ENCODE measurements around the gene GBA2.

GBA2 gene

DNA sequence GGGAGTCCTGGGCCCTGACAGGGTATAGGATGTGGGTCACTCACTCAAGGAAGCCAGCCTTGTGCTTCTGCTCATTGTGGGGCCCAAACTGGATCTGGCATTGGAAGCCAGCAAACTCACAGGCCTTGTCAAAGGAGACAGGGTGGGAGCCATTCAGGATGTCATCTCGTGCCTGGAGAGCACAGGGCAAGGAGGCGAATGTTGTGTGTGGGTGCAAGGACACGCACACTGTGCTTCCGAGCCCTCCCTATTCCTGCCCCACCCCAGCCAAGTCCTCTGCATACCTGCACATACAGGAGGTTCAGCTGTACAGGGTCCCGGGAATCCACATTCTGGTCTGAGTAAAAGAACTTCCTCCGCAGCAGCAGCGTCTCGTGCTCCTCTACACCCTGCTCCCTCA is 25.1 kb downstream of the GBA2 start:
- H3K9me3 ChIP-seq (ENCODE audit: control insufficient read depth in 5 of 5, low read length in 5 of 5) = no peaks in the 10 kb centered on the region
- no peak overlapping the region for H3K27ac ChIP-seq (ENCODE audit: low read depth, low read length)
- H3K9ac ChIP-seq (ENCODE audit: low read length in 5 of 5) = no peak overlapping the region
- peaks cover 15 to 38% (median 36%) of the 10 kb centered on the region in 5 donors for H3K4me1 ChIP-seq (ENCODE audit: control insufficient read depth in 5 of 5, insufficient read depth in 5 of 5, low read length in 5 of 5)
- H3K27me3 ChIP-seq (ENCODE audit: control insufficient read depth in 5 of 5, insufficient read depth in 4 of 5, low read length in 5 of 5) = no peaks in the 10 kb centered on the region
- peaks cover 24 to 73% (median 68%) of the 10 kb centered on the region in 5 donors for H3K36me3 ChIP-seq (ENCODE audit: control insufficient read depth in 5 of 5, insufficient read depth in 5 of 5, low read length in 5 of 5)
- no peak overlapping the region for H3K4me3 ChIP-seq (ENCODE audit: low read depth in 1 of 5, low read length in 5 of 5)

DNA sequence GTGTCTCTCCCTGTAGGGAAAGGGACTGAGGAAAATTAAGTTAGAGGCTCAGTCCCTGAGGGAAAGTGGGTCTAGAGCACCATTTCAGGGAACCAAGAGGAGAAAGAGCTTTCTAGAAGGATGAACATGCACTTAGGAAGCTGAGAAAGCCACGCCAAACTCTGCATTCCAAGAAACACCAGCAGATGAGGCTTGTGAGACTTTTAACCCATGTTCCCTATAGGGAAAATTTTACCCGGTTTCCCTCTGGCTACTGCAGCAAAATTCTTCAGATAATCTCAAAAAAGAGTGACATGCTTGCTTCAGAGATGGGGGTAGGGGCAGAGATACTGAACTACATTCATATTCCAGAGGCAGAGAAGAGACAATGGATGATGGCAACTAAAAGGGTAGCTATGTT is 25.6 kb downstream of the GBA2 start:
- no peak overlapping the region for H3K4me3 ChIP-seq (ENCODE audit: low read depth in 1 of 5, low read length in 5 of 5)
- peaks cover 12 to 33% (median 31%) of the 10 kb centered on the region in 5 donors for H3K4me1 ChIP-seq (ENCODE audit: control insufficient read depth in 5 of 5, insufficient read depth in 5 of 5, low read length in 5 of 5)
- no peaks in the 10 kb centered on the region for H3K9me3 ChIP-seq (ENCODE audit: control insufficient read depth in 5 of 5, low read length in 5 of 5)
- H3K27me3 ChIP-seq (ENCODE audit: control insufficient read depth in 5 of 5, insufficient read depth in 4 of 5, low read length in 5 of 5) = no peaks in the 10 kb centered on the region
- no peak overlapping the region for H3K9ac ChIP-seq (ENCODE audit: low read length in 5 of 5)
- peaks cover 24 to 78% (median 72%) of the 10 kb centered on the region in 5 donors for H3K36me3 ChIP-seq (ENCODE audit: control insufficient read depth in 5 of 5, insufficient read depth in 5 of 5, low read length in 5 of 5)
- no peak overlapping the region for H3K27ac ChIP-seq (ENCODE audit: low read depth, low read length)

GRCh38 chr9:35719546-35719945 is 29.5 kb downstream of the GBA2 start:
- Histone ChIP-seq H3K27ac (ENCODE audit: low read depth, low read length) (no peak overlapping the region), H3K9ac (ENCODE audit: low read length in 5 of 5) (no peak overlapping the region), H3K36me3 (ENCODE audit: control insufficient read depth in 5 of 5, insufficient read depth in 5 of 5, low read length in 5 of 5) (peaks cover 23 to 100% (median 99%) of the 10 kb centered on the region in 5 donors)

DNA sequence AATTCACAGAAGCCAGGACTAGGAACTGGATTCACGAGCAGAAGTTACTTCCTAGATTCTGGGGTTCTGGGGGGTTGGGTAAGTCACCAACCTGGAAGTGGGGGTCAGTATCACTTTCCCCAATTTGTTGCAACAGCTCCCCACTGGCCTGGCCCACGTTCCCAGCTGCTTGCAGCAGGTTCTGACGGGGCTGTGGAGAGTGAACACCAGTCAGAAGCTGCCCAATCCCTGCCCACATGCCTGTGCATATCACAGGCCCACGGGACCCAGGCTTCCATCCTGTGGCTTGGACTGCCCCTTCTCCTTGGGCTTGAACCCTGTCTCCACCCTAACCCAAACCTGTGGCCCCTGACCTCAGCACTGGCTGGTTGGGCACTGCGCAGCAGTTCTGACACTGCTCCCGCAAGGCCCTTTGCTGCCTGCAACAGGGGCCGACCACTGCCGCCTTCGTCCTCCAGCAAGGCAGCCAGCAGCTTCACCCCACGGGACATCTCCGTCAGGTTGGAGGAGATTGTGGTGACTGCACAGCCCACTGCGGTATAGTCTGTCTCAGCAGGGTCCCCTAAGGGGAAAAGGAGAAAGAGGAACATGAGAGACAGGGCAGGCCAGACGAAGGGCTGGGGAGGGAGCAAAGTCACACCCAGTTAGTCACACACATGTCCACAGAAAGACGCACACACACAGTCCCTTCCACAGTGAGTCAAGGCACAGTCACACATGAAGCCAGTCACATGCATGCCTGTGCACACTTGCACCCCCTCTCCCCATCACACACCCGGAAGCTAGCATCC is 30.1 kb downstream of the GBA2 start:
- Histone ChIP-seq H3K27ac (ENCODE audit: low read depth, low read length) (no peak overlapping the region), H3K4me1 (ENCODE audit: control insufficient read depth in 5 of 5, insufficient read depth in 5 of 5, low read length in 5 of 5) (peaks cover 0 to 3% (median 0%) of the 10 kb centered on the region in 5 donors), H3K9ac (ENCODE audit: low read length in 5 of 5) (no peak overlapping the region), H3K36me3 (ENCODE audit: control insufficient read depth in 5 of 5, insufficient read depth in 5 of 5, low read length in 5 of 5) (peaks cover 21 to 100% (median 99%) of the 10 kb centered on the region in 5 donors), H3K27me3 (ENCODE audit: control insufficient read depth in 5 of 5, insufficient read depth in 4 of 5, low read length in 5 of 5) (no peaks in the 10 kb centered on the region), H3K4me3 (ENCODE audit: low read depth in 1 of 5, low read length in 5 of 5) (no peak overlapping the region), H3K9me3 (ENCODE audit: control insufficient read depth in 5 of 5, low read length in 5 of 5) (peaks cover 0 to 3% (median 0%) of the 10 kb centered on the region in 5 donors)

More at GRCh38 chr9:35719546-35719945, 29.5 kb downstream of the GBA2 start:
- peaks cover 0 to 3% (median 0%) of the 10 kb centered on the region in 5 donors for H3K4me1 ChIP-seq (ENCODE audit: control insufficient read depth in 5 of 5, insufficient read depth in 5 of 5, low read length in 5 of 5)
- no peaks in the 10 kb centered on the region for H3K9me3 ChIP-seq (ENCODE audit: control insufficient read depth in 5 of 5, low read length in 5 of 5)
- no peak overlapping the region for H3K4me3 ChIP-seq (ENCODE audit: low read depth in 1 of 5, low read length in 5 of 5)
- no peaks in the 10 kb centered on the region for H3K27me3 ChIP-seq (ENCODE audit: control insufficient read depth in 5 of 5, insufficient read depth in 4 of 5, low read length in 5 of 5)

DNA sequence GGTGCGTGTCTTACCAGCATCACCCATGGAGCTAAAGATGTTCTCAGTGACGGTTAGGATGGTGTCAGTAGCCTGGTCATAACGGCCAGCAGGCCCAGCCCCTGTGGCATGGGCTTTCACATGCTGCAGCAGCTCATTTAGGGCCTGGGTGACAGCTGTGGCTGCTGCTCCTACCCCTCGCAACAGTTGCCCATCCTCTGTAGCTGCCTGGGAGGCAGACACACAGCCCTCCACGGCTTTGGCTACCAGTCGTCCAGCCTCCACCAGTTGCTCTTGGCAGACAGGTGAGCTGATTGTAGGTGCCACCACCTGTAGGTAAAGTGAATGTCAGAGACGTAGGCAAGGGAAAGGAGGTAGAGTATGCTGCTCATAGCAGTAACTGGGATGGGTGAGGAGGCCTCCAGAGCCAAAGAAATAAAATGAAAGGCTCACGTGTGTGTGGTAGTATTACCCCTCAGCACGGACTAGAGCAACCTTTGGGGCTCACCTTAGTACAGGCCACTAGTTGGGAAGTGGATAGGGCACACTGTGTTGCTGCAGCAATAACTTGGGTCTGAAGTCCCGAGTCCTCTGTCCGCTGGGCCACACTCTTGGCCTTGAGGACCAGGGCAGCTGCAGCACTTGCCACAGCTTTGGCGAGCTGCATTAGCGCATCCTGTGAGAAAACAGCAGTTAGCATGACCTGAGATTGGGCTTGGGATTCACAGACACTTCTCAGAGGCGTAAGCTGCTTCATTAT is 31.7 kb downstream of the GBA2 start:
- Histone ChIP-seq H3K9ac (ENCODE audit: low read length in 5 of 5) (no peak overlapping the region), H3K4me1 (ENCODE audit: control insufficient read depth in 5 of 5, insufficient read depth in 5 of 5, low read length in 5 of 5) (peaks cover 0 to 3% (median 0%) of the 10 kb centered on the region in 5 donors), H3K4me3 (ENCODE audit: low read depth in 1 of 5, low read length in 5 of 5) (no peak overlapping the region), H3K36me3 (ENCODE audit: control insufficient read depth in 5 of 5, insufficient read depth in 5 of 5, low read length in 5 of 5) (peaks cover 19 to 100% (median 100%) of the 10 kb centered on the region in 5 donors), H3K27me3 (ENCODE audit: control insufficient read depth in 5 of 5, insufficient read depth in 4 of 5, low read length in 5 of 5) (no peaks in the 10 kb centered on the region), H3K27ac (ENCODE audit: low read depth, low read length) (no peak overlapping the region), H3K9me3 (ENCODE audit: control insufficient read depth in 5 of 5, low read length in 5 of 5) (peaks cover 0 to 3% (median 0%) of the 10 kb centered on the region in 5 donors)

GRCh38 chr9:35716230-35716629 is 32.8 kb downstream of the GBA2 start:
- H3K4me1 ChIP-seq (ENCODE audit: control insufficient read depth in 5 of 5, insufficient read depth in 5 of 5, low read length in 5 of 5) = peaks cover 0 to 3% (median 0%) of the 10 kb centered on the region in 5 donors
- H3K27ac ChIP-seq (ENCODE audit: low read depth, low read length) = no peak overlapping the region
- no peaks in the 10 kb centered on the region for H3K27me3 ChIP-seq (ENCODE audit: control insufficient read depth in 5 of 5, insufficient read depth in 4 of 5, low read length in 5 of 5)
- H3K36me3 ChIP-seq (ENCODE audit: control insufficient read depth in 5 of 5, insufficient read depth in 5 of 5, low read length in 5 of 5) = peaks cover 14 to 100% (median 100%) of the 10 kb centered on the region in 5 donors
- no peak overlapping the region for H3K9ac ChIP-seq (ENCODE audit: low read length in 5 of 5)
- no peak overlapping the region for H3K4me3 ChIP-seq (ENCODE audit: low read depth in 1 of 5, low read length in 5 of 5)
- peaks cover 0 to 3% (median 0%) of the 10 kb centered on the region in 5 donors for H3K9me3 ChIP-seq (ENCODE audit: control insufficient read depth in 5 of 5, low read length in 5 of 5)

- Histone ChIP-seq H3K9ac (ENCODE audit: low read length in 5 of 5) (no peak overlapping the region), H3K27ac (ENCODE audit: low read depth, low read length) (no peak overlapping the region), H3K9me3 (ENCODE audit: control insufficient read depth in 5 of 5, low read length in 5 of 5) (peaks cover 0 to 3% (median 0%) of the 10 kb centered on the region in 5 donors), H3K27me3 (ENCODE audit: control insufficient read depth in 5 of 5, insufficient read depth in 4 of 5, low read length in 5 of 5) (no peaks in the 10 kb centered on the region), H3K36me3 (ENCODE audit: control insufficient read depth in 5 of 5, insufficient read depth in 5 of 5, low read length in 5 of 5) (peaks cover 14 to 98% (median 97%) of the 10 kb centered on the region in 5 donors), H3K4me3 (ENCODE audit: low read depth in 1 of 5, low read length in 5 of 5) (no peak overlapping the region), H3K4me1 (ENCODE audit: control insufficient read depth in 5 of 5, insufficient read depth in 5 of 5, low read length in 5 of 5) (peaks cover 0 to 3% (median 0%) of the 10 kb centered on the region in 5 donors)
These were observed 34.3 kb downstream of the GBA2 start for GRCh38 chr9:35714579-35715252.

DNA sequence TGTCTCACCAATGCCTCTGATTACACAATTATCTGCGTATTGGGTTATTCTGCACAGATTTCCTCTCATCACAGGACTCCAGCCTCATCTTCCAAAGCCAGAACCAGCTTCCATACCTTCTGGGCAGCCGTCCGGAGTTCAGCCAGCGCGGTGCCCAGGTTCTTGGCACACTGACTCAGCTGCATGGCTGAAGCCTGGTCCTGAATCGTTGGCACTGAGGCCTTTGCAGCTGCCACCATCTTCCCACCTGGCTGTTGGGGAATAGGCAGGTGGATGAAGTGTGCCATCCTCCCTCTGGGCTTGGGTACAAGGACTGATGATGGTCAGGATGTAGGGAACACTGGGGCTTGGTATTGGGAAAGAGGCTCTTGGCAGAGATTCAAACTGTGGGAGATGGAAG is 34.9 kb downstream of the GBA2 start:
- Histone ChIP-seq H3K4me3 (ENCODE audit: low read depth in 1 of 5, low read length in 5 of 5) (no peak overlapping the region), H3K4me1 (ENCODE audit: control insufficient read depth in 5 of 5, insufficient read depth in 5 of 5, low read length in 5 of 5) (peaks cover 0 to 3% (median 0%) of the 10 kb centered on the region in 5 donors), H3K27ac (ENCODE audit: low read depth, low read length) (no peak overlapping the region), H3K9me3 (ENCODE audit: control insufficient read depth in 5 of 5, low read length in 5 of 5) (peaks cover 0 to 3% (median 0%) of the 10 kb centered on the region in 5 donors), H3K9ac (ENCODE audit: low read length in 5 of 5) (no peak overlapping the region), H3K36me3 (ENCODE audit: control insufficient read depth in 5 of 5, insufficient read depth in 5 of 5, low read length in 5 of 5) (peaks cover 14 to 95% (median 94%) of the 10 kb centered on the region in 5 donors), H3K27me3 (ENCODE audit: control insufficient read depth in 5 of 5, insufficient read depth in 4 of 5, low read length in 5 of 5) (no peaks in the 10 kb centered on the region)

- peaks cover 0 to 3% (median 0%) of the 10 kb centered on the region in 5 donors for H3K9me3 ChIP-seq (ENCODE audit: control insufficient read depth in 5 of 5, low read length in 5 of 5)
- no peak overlapping the region for H3K27ac ChIP-seq (ENCODE audit: low read depth, low read length)
- peaks cover 0 to 3% (median 0%) of the 10 kb centered on the region in 5 donors for H3K4me1 ChIP-seq (ENCODE audit: control insufficient read depth in 5 of 5, insufficient read depth in 5 of 5, low read length in 5 of 5)
- no peak overlapping the region for H3K9ac ChIP-seq (ENCODE audit: low read length in 5 of 5)
- H3K27me3 ChIP-seq (ENCODE audit: control insufficient read depth in 5 of 5, insufficient read depth in 4 of 5, low read length in 5 of 5) = no peaks in the 10 kb centered on the region
- H3K36me3 ChIP-seq (ENCODE audit: control insufficient read depth in 5 of 5, insufficient read depth in 5 of 5, low read length in 5 of 5) = peaks cover 17 to 95% (median 94%) of the 10 kb centered on the region in 5 donors
- no peak overlapping the region for H3K4me3 ChIP-seq (ENCODE audit: low read depth in 1 of 5, low read length in 5 of 5)
These were observed 35.5 kb downstream of the GBA2 start for GRCh38 chr9:35713578-35713977.
